Activated CD4-positive, alpha-beta T cell treated with anti-CD3 and anti-CD28 coated beads, Interleukin-2, Interleukin-4, amounts not matched to agents 100 ng/mL and 50 ng/mL, durations not matched to agents 16 hours and 8 hours (primary cell): ENCODE measurements around the gene TBC1D5.

Source experiments
- DNase-seq: peaks from one replicate; pipeline ENCODE4 v3.0.0-alpha.2; 2020; ENCODE audit warnings: low spot score

Gene TBC1D5

DNA sequence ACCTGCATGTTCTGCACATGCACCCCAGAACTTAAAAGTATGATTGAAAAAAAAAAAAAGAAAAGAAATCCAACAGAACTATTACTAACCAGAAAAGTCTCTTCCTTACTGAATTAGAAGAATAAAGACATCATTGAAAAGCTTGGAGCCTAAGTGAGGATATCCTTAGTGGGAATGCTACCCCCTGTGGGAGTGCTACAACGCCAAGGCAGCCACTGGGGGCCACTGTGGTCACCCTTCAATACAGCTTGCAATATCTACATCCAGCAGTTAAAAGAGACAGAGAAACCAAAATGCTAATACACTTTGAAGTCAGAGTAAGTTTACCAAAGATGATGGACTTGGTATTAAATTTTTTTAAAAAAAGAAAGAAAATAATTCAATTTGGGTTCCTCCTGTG is 565.7 kb downstream of the TBC1D5 start:
- DNase-seq = no peak

DNA sequence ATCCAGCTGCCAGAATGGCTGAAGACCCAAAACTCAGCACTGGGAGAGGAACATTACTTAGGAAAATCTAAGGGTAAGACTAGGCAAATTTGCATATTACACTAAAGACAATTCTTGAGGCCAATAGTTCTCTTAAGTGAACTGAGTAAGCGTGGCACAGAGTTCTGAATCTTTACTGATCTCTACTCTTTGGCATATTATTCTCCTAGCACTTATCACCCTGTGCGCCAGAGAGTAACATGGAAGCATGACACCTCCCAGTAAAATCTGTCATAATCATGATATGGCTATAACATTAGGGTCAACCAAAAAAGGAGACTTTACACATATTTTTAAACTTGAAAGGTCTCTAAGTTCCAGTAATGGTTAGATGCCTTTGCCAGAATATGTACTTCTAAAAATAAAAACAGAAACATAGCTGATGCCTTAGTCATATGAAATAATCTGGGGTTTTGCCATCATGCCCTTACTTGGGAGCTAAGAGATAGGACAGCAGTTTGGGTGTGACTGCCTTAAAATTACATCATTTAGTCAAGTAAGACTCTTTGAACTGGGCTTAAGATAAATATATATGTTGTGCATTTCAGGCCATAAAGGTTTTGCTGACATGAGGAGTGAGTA is 567.1 kb downstream of the TBC1D5 start:
- no peak for DNase-seq

GRCh38 chr3:17166369-17166768 is 576.1 kb downstream of the TBC1D5 start:
- DNase-seq = no peak

DNA sequence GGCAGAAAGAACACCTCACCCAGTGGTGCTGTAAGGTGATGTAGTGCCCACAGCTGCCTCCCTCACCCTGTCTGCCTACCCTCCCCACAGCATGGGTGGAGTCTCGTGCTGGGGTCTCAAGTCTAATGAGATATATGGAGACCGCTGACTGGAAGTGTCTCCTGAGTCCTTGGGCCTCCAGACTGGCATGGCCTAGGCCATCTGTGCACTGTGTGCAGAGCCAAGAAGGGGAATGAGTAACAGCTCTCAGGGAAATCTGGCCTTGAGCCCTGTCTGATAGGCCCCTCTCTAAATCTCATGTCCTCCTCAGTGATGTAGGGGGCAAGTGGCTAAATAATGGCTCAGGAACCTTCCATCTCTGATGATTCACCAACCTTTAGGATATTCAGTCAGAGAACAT is 580.3 kb downstream of the TBC1D5 start:
- DNase-seq = no peak

- no peak for DNase-seq
These were observed 581.8 kb downstream of the TBC1D5 start for GRCh38 chr3:17160597-17160996.

DNA sequence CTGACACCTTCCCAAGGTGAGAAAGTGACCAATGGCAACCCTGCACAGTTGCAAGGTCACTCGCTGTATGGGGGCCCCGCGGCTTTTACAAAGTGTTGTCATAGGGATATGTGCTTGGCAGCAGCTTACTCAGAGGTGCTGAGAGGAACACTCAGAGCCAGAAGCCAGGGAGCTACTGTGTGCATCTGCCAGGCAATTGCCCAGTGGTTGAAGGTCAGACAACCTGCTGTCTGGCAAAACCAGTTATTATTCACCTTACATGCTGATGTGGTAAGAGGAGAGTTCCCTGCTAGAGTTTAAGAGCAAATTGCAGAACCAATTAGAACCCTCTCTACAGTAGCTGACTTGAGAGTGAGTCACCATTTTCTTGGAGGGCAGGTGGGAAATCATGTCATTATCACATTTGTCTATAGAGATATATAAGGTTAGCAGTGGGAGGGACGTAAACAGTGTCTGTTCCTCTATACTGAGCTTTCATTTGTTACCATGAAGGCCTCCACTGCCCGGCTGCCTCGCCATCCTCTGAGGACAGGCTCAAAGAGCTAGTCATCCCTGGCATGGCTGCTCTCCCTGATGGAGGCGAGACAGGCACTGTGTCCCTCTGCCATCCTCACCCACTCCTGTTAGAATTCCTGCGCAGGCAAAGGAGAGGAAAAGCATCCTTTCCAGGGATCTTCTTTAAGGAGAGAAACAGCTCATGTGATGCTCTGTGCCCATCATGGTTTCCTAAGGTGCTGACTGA is 583.3 kb downstream of the TBC1D5 start:
- no peak for DNase-seq

GRCh38 chr3:17157713-17158112 is 584.7 kb downstream of the TBC1D5 start:
- DNase-seq = no peak

GRCh38 chr3:17156864-17157263 is 585.6 kb downstream of the TBC1D5 start:
- no peak for DNase-seq

DNA sequence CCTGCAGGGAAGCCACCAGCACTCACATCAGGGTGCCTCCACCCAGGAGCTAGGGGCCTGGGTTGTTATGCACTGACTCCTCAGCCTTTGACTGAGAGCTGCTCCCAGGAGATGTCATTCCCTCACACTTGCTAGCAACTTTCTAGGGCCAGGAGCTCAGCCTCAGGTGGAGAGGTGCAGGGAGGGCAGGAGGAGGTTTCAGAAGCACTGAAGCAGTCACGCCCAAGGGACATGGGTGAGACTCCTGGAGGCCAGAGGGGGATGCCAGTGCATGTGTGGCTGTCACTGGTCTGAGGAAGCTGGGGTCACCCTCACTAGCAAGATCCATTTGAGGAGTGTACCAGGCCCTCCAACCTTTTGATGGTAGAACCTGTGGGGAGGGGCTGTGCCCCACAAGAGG is 586.5 kb downstream of the TBC1D5 start:
- no peak for DNase-seq

DNA sequence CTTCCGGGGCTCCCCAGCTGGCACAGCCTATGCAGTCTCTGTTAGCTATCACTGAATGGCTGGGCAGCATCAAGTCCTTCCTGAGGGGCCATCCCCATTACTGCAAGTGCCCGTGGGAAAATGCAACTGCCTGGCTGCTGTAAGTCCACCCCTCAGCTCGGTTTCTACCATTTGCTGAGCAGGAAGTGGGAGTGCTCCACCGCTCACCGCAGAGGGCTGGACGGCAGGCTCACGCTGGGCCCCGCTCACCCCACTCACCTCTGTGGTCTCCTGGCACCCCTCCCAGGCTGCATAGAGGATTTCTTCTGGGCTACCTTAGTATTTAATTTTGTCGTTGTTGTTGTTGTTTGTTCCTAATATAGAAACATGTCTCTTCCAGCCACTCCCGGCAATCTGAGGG is 587.5 kb downstream of the TBC1D5 start:
- DNase-seq = no peak

DNA sequence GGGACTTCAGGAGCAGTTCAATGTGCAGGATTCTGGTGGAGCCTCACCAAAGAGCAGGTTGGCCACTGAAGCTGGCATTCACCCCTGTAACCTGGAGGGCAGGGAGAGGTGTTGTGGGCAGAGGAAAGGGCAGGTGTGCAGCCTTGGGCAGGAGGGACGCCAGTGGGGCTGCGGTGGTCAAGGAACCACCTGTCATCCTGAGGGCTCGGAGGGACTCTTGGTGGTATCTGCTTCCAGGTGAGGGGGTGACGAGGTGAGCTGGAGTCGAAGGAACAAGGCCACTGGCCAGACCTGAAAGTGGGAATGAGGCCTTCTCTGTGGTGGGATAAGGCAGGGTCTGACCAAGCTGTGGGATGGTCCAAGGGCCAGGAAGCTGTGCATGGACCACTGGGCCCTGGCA is 588.2 kb downstream of the TBC1D5 start:
- DNase-seq = no peak

- no peak for DNase-seq
These were observed 589.2 kb downstream of the TBC1D5 start for GRCh38 chr3:17153209-17153608.

GRCh38 chr3:17151598-17152373 is 590.6 kb downstream of the TBC1D5 start:
- peak; percentile 97 for DNase-seq

GRCh38 chr3:17149076-17149475 is 593.4 kb downstream of the TBC1D5 start:
- no peak for DNase-seq

DNA sequence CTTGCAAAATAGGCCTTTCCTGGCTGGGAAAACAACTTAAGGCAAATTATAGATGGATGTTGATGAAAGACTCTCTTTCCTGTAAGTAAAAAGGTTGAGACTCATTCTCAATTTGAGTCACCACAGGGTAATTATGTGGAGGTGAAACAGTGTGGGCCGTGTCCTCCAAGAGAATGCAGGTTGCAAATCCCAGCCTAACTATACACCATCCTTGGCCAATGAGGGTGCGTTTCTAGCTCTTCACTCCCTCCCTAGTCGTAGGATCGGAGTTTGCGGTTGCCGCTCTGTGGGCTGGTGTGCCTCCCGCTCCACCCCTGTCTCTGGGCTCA is 597.8 kb downstream of the TBC1D5 start:
- peak; percentile 54 for DNase-seq

- DNase-seq = no peak
These were observed 598.4 kb downstream of the TBC1D5 start for GRCh38 chr3:17143893-17144664.

DNA sequence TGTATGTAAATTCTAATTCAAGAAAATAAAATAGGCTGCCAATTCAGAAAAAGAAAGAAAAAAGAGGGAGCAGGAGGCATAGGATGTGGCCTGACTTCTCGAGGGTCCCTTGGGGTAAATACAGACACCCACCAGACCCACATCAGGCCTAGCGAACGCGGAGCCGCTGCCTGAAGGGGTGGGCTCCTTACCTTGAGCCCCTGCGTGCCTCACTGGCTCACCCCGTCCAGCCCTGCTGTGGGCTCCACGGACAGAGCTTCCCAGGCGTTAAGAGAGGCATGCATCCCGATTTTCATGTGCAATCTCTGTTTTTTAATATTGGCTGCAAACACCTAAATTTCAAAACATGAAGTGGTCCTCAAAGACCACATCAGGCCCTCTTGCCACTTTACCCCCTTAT is 599.9 kb downstream of the TBC1D5 start:
- DNase-seq = no peak

DNA sequence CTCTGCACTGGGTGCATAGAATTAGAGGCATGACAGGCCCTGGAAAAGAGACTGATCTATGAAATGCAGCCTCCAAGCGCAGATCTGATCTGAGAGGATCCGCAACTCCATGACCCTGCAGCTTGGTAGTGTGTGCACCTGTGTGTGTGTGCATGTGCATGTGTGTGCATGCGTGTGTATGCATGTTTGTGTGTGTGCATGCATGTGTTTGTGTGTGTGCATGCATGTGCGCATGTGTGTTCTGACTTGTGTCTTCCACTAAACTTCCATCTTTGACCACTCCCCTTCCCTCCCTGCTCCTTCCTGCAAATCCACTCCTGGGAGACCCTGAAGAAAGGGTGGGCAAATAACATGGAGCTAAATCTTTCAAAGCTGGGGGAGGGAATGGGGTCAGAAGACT is 600.7 kb downstream of the TBC1D5 start:
- no peak for DNase-seq

DNA sequence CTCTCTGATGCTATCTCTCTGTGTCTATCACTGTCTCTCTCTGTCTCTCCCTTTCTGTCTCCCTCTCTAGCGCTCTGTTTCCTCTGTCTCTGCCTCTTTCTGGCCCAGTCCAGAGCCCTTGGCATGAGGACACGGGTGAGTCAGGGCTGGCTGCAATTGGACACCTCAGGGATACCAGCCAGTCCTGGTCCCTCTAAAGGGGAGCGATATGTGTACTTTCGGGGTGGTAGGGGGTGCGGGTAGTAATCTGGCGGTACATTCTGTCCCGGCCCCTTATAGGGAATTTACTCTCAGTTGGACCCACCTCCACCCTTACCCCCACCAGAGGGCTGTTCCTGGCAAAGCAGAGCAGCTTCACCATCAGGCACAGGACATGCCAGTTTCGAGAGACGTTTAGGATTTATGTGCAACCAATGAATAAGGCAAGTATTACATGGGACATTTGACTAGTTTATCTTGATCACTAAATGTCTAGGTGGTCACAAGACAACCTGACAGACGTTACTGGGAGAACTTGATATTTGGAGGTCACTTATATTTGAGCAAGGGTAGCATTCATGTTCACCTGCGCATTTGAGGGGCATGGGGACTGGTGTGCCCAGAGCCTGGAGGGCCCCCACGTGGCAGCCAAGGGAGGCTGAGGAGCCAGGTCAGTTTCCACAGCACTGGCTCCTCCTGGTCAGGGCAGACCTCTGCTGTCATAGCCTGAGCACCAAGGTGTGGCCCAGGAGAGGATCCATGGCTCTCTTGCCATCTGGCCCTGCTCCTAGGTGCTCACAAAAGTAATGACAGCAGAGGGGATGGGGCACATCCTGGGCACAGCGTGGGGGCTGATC is 601.5 kb downstream of the TBC1D5 start:
- no peak for DNase-seq

- no peak for DNase-seq
These were observed 604.0 kb downstream of the TBC1D5 start for GRCh38 chr3:17138246-17139039.

DNA sequence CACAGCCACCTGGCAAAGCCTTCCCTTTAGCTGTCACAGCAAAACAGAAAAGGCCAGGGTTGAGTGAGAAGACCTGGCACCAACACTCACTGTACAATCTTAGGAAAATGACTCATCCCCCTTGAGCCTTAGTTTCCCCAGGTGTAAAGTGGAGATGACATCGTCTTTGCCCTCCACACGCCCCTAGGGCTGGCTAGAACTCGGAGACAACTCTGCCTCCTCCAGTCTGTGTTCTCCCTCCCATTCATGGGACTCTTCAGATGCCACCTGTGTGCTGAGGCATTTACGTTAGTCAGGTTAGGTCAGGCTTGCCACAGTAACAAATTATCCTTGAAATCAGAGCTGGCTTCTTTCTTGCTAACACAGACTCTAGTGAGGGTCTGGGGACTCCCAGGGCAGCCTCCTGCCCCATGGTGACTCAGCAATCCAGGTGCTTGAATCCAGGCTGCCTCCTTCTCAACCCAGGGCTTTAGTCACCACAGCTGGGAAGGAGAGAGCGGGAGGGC is 605.1 kb downstream of the TBC1D5 start:
- no peak for DNase-seq
